Measurements from ENCODE around the gene PROZ.

DNA sequence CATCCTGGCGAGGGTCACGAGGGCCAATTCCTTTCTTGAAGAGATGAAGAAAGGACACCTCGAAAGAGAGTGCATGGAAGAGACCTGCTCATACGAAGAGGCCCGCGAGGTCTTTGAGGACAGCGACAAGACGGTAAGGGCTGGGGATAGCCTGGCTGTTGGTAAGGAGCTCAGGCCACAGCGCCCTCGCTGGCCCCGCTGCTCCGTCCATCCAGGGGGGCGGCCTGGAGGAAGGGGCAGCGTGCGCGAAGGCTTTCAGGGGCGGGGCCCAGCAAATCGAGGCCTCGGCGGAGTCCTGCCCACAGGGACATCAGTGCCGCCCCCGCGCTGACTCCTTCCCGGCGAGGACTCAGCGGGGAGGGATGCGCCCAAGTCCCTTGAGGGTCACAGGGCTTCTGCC, 29.0 kb upstream of the PROZ start:
- TF ChIP-seq ZSCAN30 (tag by site-specific recombination; IDR thresholded peaks at IDR 0.05) = no peak
- TF ChIP-seq ZSCAN18 (tag by site-specific recombination; IDR thresholded peaks at IDR 0.05) = no peak
- TF ChIP-seq REST (tag by site-specific recombination; IDR thresholded peaks at IDR 0.05) = no peak
- TF ChIP-seq CTCF (tag by site-specific recombination; IDR thresholded peaks at IDR 0.05) = no peak
- no peak for TF ChIP-seq ZNF660 (tag by site-specific recombination; IDR thresholded peaks at IDR 0.05)
- TF ChIP-seq KLF1 (tag by site-specific recombination; IDR thresholded peaks at IDR 0.05) = no peak
- TF ChIP-seq KLF9 (tag by site-specific recombination; IDR thresholded peaks at IDR 0.05; ENCODE audit: low read depth) = no peak
- TF ChIP-seq ZNF280C (tag by site-specific recombination; IDR thresholded peaks at IDR 0.05) = no peak
- no peak for TF ChIP-seq GLI4 (tag by site-specific recombination; IDR thresholded peaks at IDR 0.05)
- TF ChIP-seq BCL11A (tag by site-specific recombination; IDR thresholded peaks at IDR 0.05; ENCODE audit: low read depth) = no peak
- no peak for TF ChIP-seq ZNF132 (tag by site-specific recombination; IDR thresholded peaks at IDR 0.05; ENCODE audit: borderline replicate concordance)
- no peak for TF ChIP-seq YY1 (tag by site-specific recombination; IDR thresholded peaks at IDR 0.05)
- TF ChIP-seq ATF2 (tag by site-specific recombination; IDR thresholded peaks at IDR 0.05; ENCODE audit: low read depth) = no peak
- TF ChIP-seq, protein P1, sequence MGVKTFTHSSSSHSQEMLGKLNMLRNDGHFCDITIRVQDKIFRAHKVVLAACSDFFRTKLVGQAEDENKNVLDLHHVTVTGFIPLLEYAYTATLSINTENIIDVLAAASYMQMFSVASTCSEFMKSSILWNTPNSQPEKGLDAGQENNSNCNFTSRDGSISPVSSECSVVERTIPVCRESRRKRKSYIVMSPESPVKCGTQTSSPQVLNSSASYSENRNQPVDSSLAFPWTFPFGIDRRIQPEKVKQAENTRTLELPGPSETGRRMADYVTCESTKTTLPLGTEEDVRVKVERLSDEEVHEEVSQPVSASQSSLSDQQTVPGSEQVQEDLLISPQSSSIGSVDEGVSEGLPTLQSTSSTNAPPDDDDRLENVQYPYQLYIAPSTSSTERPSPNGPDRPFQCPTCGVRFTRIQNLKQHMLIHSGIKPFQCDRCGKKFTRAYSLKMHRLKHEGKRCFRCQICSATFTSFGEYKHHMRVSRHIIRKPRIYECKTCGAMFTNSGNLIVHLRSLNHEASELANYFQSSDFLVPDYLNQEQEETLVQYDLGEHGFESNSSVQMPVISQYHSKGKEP (tag by site-specific recombination; IDR thresholded peaks at IDR 0.05) = no peak
